ENCODE measurements around the gene MLF2. TPM values are rescaled to one million over a fixed set of nuclear protein-coding genes. Genes with fewer than 3 reads are reported as not detected.

The MLF2 gene
- total and polyA plus RNA-seq, 2 of the 13 experiments (the other 11 are each of a cell fraction or from before 2014, with no cell fraction given) = 88.1 to 167 TPM

GRCh38 chr12:6725350-6725749 lies 27.6 kb downstream of the MLF2 start:
- TF ChIP-seq, protein P1, sequence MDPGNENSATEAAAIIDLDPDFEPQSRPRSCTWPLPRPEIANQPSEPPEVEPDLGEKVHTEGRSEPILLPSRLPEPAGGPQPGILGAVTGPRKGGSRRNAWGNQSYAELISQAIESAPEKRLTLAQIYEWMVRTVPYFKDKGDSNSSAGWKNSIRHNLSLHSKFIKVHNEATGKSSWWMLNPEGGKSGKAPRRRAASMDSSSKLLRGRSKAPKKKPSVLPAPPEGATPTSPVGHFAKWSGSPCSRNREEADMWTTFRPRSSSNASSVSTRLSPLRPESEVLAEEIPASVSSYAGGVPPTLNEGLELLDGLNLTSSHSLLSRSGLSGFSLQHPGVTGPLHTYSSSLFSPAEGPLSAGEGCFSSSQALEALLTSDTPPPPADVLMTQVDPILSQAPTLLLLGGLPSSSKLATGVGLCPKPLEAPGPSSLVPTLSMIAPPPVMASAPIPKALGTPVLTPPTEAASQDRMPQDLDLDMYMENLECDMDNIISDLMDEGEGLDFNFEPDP (CRISPR knock-in tag; conservative IDR thresholded peaks at IDR 0.05) = no peak
- TF ChIP-seq ZNF30 (CRISPR knock-in tag; IDR thresholded peaks at IDR 0.05) (no peak), SPEN (CRISPR knock-in tag; IDR thresholded peaks at IDR 0.05; ENCODE audit: low read depth) (no peak), TBL1XR1 (IDR thresholded peaks at IDR 0.05; ENCODE audit: borderline replicate concordance, low read length, partially characterized antibody) (no peak), ZNF18 (CRISPR knock-in tag; IDR thresholded peaks at IDR 0.05; ENCODE audit: insufficient replicate concordance) (no peak), HOXA9 (CRISPR knock-in tag; IDR thresholded peaks at IDR 0.05; ENCODE audit: borderline replicate concordance) (no peak), SMARCE1 (IDR thresholded peaks at IDR 0.05; ENCODE audit: borderline replicate concordance) (no peak), ELF4 (CRISPR knock-in tag; IDR thresholded peaks at IDR 0.05; ENCODE audit: borderline replicate concordance) (no peak), DDIT3 (CRISPR knock-in tag; IDR thresholded peaks at IDR 0.05) (no peak), ZNF296 (CRISPR knock-in tag; conservative IDR thresholded peaks at IDR 0.05) (no peak), ZNF781 (CRISPR knock-in tag; IDR thresholded peaks at IDR 0.05; ENCODE audit: borderline replicate concordance, not compliant biosample characterization) (no peak), GABPB1 (CRISPR knock-in tag; IDR thresholded peaks at IDR 0.05) (no peak), HNF1B (CRISPR knock-in tag; IDR thresholded peaks at IDR 0.05) (no peak), TRIM22 (IDR thresholded peaks at IDR 0.05) (no peak), MTF1 (CRISPR knock-in tag; IDR thresholded peaks at IDR 0.05) (no peak)
- POLR2A ChIA-PET = interaction anchor here (1.9 to 2.6 kb wide), 2 partner anchors 8 to 28 kb away, joined by 10 to 54 read pairs; partner anchors contain the start of gene MLF2
- ATAC-seq (no peak), DNase-seq (ENCODE audit: low spot score) (no peak), FAIRE-seq (no peak)
- no peak overlapping the region for H3K4me3 ChIP-seq (replicated peaks in 1 of 3; ENCODE audit: insufficient read depth in 1 of 3, low read depth in 2 of 3, low read length in 3 of 3)
- H2AFZ ChIP-seq (ENCODE audit: low read length) = no peak overlapping the region
- H3K36me3 ChIP-seq (replicated peaks in 1 of 2; ENCODE audit: control insufficient read depth in 1 of 2, insufficient read depth in 2 of 2, low read length in 2 of 2) = peaks cover 6 to 25% of the 10 kb centered on the region in 2 experiments; a peak in 4 of 5 replicates
- no peaks in the 10 kb centered on the region for H3K27me3 ChIP-seq (ENCODE audit: control insufficient read depth in 1 of 2, insufficient read depth in 2 of 2, low read length in 2 of 2)
- no peaks in the 10 kb centered on the region for H3K9me3 ChIP-seq (ENCODE audit: low read length)
- peaks cover 3% of the 10 kb centered on the region for H3K79me2 ChIP-seq (ENCODE audit: insufficient read depth, low read length)
- peaks cover 27% of the 10 kb centered on the region for H3K4me1 ChIP-seq (ENCODE audit: insufficient read depth, low read length)
- intact Hi-C loops (cut with micrococcal nuclease; ENCODE audit: unreplicated experiment) = loop anchor here (2.0 kb wide), 1 partner anchor 37 kb away; the partner anchor contains the start of gene ZNF384
- peak overlapping the region; percentile 29; the same call in 1 of the 2 replicates for H3K9ac ChIP-seq (ENCODE audit: insufficient read depth, low read depth, low read length)
- no peak overlapping the region for H3K27ac ChIP-seq (ENCODE audit: extremely low read length, insufficient read depth, low read length)
- CTCF ChIA-PET (ENCODE audit: low intra/inter-chr PET ratio, low total read pairs) = no interaction called here
- H4K20me1 ChIP-seq (ENCODE audit: insufficient read depth, low read length) = no peaks in the 10 kb centered on the region
- BruUV-seq (replicated peaks) = no TSS peak
- 0 out of 2 replicates have a peak overlapping the region, but pooled peaks have one; percentile 20 for H3K4me2 ChIP-seq (ENCODE audit: low read depth, low read length)
- 98% methylated on average over 7 of the region's 7 CpGs for WGBS (ENCODE audit: low lambda C conversion rate)
- in situ Hi-C loops (cut with HindIII; ENCODE audit: extremely low pct_ligation_motif_present, low pct_unique_long_range_greater_than_20kb) = no loop called here
